H1 (cell line): ENCODE data around the gene ADGRB2. TPM values are rescaled to one million over a fixed set of nuclear protein-coding genes. Genes with fewer than 3 reads are reported as not detected.

Experiments used
- BACH1 ChIP-seq: IDR thresholded peaks from 2 replicates; pipeline ENCODE4 v1.6.1; 2012; ENCODE audit warnings: low read length, improper control_type of control experiment
- CBX5 ChIP-seq: fragments of 300-800, 300-1000 bp; sonication (generic); IDR thresholded peaks from 2 replicates; pipeline ENCODE4 v1.7.1; 2016; ENCODE audit warnings: antibody characterized with exemption, low read length, low read depth
- CHD2 ChIP-seq: IDR thresholded peaks from 2 replicates; pipeline ENCODE4 v1.6.1; 2012; ENCODE audit warnings: low read length, improper control_type of control experiment
- CTBP2 ChIP-seq: IDR thresholded peaks from 2 replicates; pipeline ENCODE4 v1.7.0; 2011; ENCODE audit warnings: borderline replicate concordance, mild to moderate bottlenecking, moderate library complexity, mixed read lengths, low read length; ENCODE audit not compliant: insufficient read depth, insufficient read length
- FOSL1 ChIP-seq: IDR thresholded peaks from 2 replicates; pipeline ENCODE4 v1.6.1; 2011; ENCODE audit warnings: mild to moderate bottlenecking, low read depth, low read length, moderate library complexity; ENCODE audit not compliant: insufficient read depth
- GABPA ChIP-seq: IDR thresholded peaks from 2 replicates; pipeline ENCODE4 v1.6.1; 2011; ENCODE audit warnings: mild to moderate bottlenecking, low read length, moderate library complexity, borderline replicate concordance; ENCODE audit not compliant: insufficient read depth
- GTF2F1 ChIP-seq: IDR thresholded peaks from 2 replicates; pipeline ENCODE4 v1.6.1; 2012; ENCODE audit warnings: low read depth, low read length, improper control_type of control experiment, borderline replicate concordance
- JUN ChIP-seq: IDR thresholded peaks from 2 replicates; pipeline ENCODE4 v1.6.1; 2011; ENCODE audit warnings: low read depth, mild to moderate bottlenecking, improper control_type of control experiment, low read length
- NANOG ChIP-seq: IDR thresholded peaks from 2 replicates; pipeline ENCODE4 v1.6.1; 2011; ENCODE audit warnings: low read length, low read depth, mild to moderate bottlenecking, inconsistent platforms; ENCODE audit not compliant: insufficient read depth, poor library complexity, severe bottlenecking
- RFX5 ChIP-seq: IDR thresholded peaks from 2 replicates; pipeline ENCODE4 v1.6.1; 2011; ENCODE audit warnings: low read depth, low read length, improper control_type of control experiment, borderline replicate concordance
- RNF2 ChIP-seq: fragments of 200-900, 300-1000 bp; sonication (generic); IDR thresholded peaks from 2 replicates; pipeline ENCODE4 v1.7.1; 2016; ENCODE audit warnings: borderline replicate concordance, low read depth, mild to moderate bottlenecking, antibody characterized with exemption, low read length; ENCODE audit not compliant: poor library complexity, severe bottlenecking; ENCODE audit errors: missing control alignments
- SAP30 ChIP-seq: fragments of 300-600 bp; sonication (generic); IDR thresholded peaks from 2 replicates; pipeline ENCODE4 v1.7.1; 2012; ENCODE audit warnings: low read length, moderate library complexity, mild to moderate bottlenecking, inconsistent platforms; ENCODE audit not compliant: insufficient read depth, insufficient replicate concordance
- SIN3A ChIP-seq, 2 experiments: IDR thresholded peaks in 1 of 2; conservative IDR thresholded peaks in 1 of 2; 2 replicates each; pipeline ENCODE4 v1.6.1; 2011 to 2012; ENCODE audit warnings: low read length in 2 of 2, improper control_type of control experiment in 1 of 2, low read depth in 1 of 2, mild to moderate bottlenecking in 1 of 2
- SP1 ChIP-seq: IDR thresholded peaks from 2 replicates; pipeline ENCODE4 v1.6.1; 2011; ENCODE audit warnings: low read depth, low read length
- SP2 ChIP-seq: IDR thresholded peaks from 2 replicates; pipeline ENCODE4 v1.6.1; 2012; ENCODE audit warnings: mild to moderate bottlenecking, low read length, inconsistent platforms
- SUZ12 ChIP-seq: fragments of 200-600 bp; sonication (generic); IDR thresholded peaks from 2 replicates; pipeline ENCODE4 v1.6.1; 2012; ENCODE audit warnings: mild to moderate bottlenecking, inconsistent platforms, low read length, moderate library complexity, mixed read lengths
- TBP ChIP-seq: IDR thresholded peaks from 2 replicates; pipeline ENCODE4 v1.6.1; 2011; ENCODE audit warnings: low read depth, low read length, improper control_type of control experiment
- TCF12 ChIP-seq: IDR thresholded peaks from 2 replicates; pipeline ENCODE4 v1.6.1; 2011; ENCODE audit warnings: low read depth, mild to moderate bottlenecking, low read length
- polyA plus RNA-seq, 7 experiments: library from polyadenylated mRNA; depleted of rRNA in 3 of 7; stranded (reverse) in 5 of 7; unstranded in 2 of 7; fragments of >200 nt in 5 of 7; fragments of 200-250 nt in 2 of 7; gene quantifications; 1 replicate in 5 of 7; 2 replicates in 1 of 7; 4 replicates in 1 of 7; pipeline versions ENCODE4 v1.2.1 to v1.2.3, GENCODE V29; 2011 to 2013; ENCODE audit warnings: missing spikeins in 2 of 7, mixed read lengths in 2 of 7
- total RNA-seq: library from RNA; stranded (reverse); fragmentation: NEBNext Ultra II Directional; extraction: Animal tissue kit (Norgen Biotek cat#: 25700); gene quantifications from 2 replicates; pipeline ENCODE4 v1.2.1, GENCODE V29; 2021
- TF ChIP-seq, protein P1 (sequence below): IDR thresholded peaks from 2 replicates; pipeline ENCODE4 v1.6.1; 2012; ENCODE audit warnings: inconsistent platforms

ADGRB2 gene
- total and polyA plus RNA-seq, 2 of the 8 experiments (the other 6 are each of a cell fraction or from before 2014, with no cell fraction given) = 15.6 to 26.2 TPM

DNA sequence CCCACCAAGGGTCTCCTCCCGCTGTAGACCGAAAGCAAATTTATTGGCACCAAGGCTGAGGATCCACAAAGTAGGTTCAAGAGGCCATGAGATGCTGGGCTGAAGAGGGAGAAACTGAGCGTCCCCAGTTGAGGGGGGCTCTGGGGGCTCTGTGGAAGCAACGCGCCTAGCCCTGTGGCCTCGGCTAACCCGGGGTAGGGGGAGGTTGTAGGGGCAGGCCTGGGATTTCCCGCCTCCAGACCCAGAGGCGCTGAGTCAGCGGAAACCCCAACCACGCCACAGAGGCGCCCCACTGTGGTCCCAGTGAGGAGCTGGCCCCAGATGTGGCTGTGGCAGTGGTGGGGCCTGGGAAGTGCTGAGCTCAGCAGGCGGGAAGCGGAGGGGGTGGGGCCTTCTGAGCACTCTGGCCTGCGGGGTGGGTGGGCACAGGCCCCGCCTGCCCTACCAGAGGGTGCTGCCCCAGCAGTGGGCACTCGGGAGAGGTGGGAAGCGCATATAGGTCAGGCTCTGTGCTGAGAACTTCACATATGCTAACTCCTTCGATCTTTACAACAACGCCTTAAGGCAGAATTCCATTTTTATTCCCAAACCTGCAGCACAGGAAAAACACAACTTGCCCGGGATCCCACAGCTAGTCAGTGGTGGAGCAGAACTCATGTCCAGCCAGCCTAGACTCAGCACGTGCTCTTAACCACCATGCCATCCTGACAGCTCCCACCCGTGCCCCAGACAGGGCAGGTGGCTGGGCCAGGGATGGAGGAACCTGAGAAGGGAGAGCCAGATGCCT, 58.9 kb downstream of the ADGRB2 start (continued):
- TF ChIP-seq CTBP2 (peak; percentile 29), SIN3A (conservative IDR thresholded peaks at IDR 0.05 in 1 of 2, IDR thresholded peaks at IDR 0.05 in 1 of 2; ENCODE audit: low read depth in 1 of 2, low read length in 2 of 2) (no peak), JUN (no peak), BACH1 (peak; percentile 96), SUZ12 (no peak), TBP (no peak), RNF2 (no peak), TCF12 (no peak), CBX5 (no peak), SAP30 (no peak), CHD2 (no peak), GTF2F1 (no peak), NANOG (no peak), FOSL1 (no peak), SP2 (no peak), SP1 (no peak), GABPA (no peak), RFX5 (no peak)
- TF ChIP-seq, protein P1, sequence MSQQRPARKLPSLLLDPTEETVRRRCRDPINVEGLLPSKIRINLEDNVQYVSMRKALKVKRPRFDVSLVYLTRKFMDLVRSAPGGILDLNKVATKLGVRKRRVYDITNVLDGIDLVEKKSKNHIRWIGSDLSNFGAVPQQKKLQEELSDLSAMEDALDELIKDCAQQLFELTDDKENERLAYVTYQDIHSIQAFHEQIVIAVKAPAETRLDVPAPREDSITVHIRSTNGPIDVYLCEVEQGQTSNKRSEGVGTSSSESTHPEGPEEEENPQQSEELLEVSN = peak; percentile 93
